ENCODE data around the gene CDH4.

DNA sequence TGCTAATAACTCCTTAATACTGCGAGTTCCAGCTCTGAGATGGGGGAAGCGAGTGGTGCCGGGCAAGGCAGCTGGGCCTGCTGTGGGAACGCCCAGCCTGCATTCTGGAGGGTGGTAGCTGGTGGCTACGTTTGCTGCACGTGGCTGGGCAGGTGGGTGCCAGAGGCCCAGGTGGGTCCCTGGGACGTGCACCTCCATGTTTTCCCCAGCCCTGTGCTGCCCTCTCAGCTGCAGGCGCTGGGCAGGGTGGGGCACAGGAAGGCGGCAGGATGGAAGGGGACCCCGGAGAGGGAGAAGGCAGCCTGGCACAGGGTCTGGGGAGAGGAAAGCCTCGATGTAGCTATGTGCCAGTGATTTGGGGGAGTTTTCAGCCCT is 388.8 kb downstream of the CDH4 start:
- TF ChIP-seq POLR2A (IDR thresholded peaks at IDR 0.05) (no peak), POLR2AphosphoS5 (IDR thresholded peaks at IDR 0.05) (no peak), EP300 (IDR thresholded peaks at IDR 0.05) (no peak)
- TF ChIP-seq, protein P1, sequence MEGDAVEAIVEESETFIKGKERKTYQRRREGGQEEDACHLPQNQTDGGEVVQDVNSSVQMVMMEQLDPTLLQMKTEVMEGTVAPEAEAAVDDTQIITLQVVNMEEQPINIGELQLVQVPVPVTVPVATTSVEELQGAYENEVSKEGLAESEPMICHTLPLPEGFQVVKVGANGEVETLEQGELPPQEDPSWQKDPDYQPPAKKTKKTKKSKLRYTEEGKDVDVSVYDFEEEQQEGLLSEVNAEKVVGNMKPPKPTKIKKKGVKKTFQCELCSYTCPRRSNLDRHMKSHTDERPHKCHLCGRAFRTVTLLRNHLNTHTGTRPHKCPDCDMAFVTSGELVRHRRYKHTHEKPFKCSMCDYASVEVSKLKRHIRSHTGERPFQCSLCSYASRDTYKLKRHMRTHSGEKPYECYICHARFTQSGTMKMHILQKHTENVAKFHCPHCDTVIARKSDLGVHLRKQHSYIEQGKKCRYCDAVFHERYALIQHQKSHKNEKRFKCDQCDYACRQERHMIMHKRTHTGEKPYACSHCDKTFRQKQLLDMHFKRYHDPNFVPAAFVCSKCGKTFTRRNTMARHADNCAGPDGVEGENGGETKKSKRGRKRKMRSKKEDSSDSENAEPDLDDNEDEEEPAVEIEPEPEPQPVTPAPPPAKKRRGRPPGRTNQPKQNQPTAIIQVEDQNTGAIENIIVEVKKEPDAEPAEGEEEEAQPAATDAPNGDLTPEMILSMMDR (IDR thresholded peaks at IDR 0.05): no peak
